Effector memory CD4-positive, alpha-beta T cell (primary cell): Measurements from ENCODE around the gene AICDA.
A peak's percentile ranks its signal among the peaks of the same experiment; 100 is the strongest.

Source experiments
- DNase-seq, 3 donors: peaks; one replicate each; pipeline ENCODE4 v3.0.0-alpha.2; 2020
- H3K27ac ChIP-seq: 2 replicates; pipeline ENCODE4 v1.7.0; 2013; ENCODE audit warnings: mild to moderate bottlenecking, low read length, moderate library complexity; ENCODE audit not compliant: insufficient read depth, poor library complexity, severe bottlenecking
- H3K27me3 ChIP-seq: replicated peaks from 2 replicates; pipeline ENCODE4 v1.7.0; 2013; ENCODE audit warnings: mild to moderate bottlenecking, low read length; ENCODE audit not compliant: insufficient read depth, control insufficient read depth, poor library complexity, severe bottlenecking
- H3K36me3 ChIP-seq: 2 replicates; pipeline ENCODE4 v1.7.0; 2013; ENCODE audit warnings: mild to moderate bottlenecking, low read length, moderate library complexity; ENCODE audit not compliant: control insufficient read depth, insufficient read depth
- H3K4me1 ChIP-seq: 2 replicates; pipeline ENCODE4 v1.7.0; 2013; ENCODE audit warnings: low read length, mild to moderate bottlenecking; ENCODE audit not compliant: control insufficient read depth, insufficient read depth, poor library complexity, severe bottlenecking
- H3K4me3 ChIP-seq: 2 replicates; pipeline ENCODE4 v1.7.0; 2013; ENCODE audit warnings: low read length, low read depth, mild to moderate bottlenecking; ENCODE audit not compliant: insufficient read depth, poor library complexity, severe bottlenecking
- H3K9me3 ChIP-seq: 2 replicates; pipeline ENCODE4 v1.7.0; 2013; ENCODE audit warnings: mild to moderate bottlenecking, low read length, moderate library complexity; ENCODE audit not compliant: control insufficient read depth
- total RNA-seq, 3 donors: gene quantifications; one replicate each; lab custom pipeline; 2026; lab: John Stamatoyannopoulos, UW

AICDA gene
- 0 reads per million in 3 donors for total RNA-seq

- H3K36me3 ChIP-seq = no peaks in the 10 kb centered on the region
- no peak within 1 kb of the TSS for H3K27ac ChIP-seq
- DNase-seq = no peak
Observed at GRCh38 chr12:8612629-8613028, at the start of gene AICDA. TSS of gene AICDA (minus strand) at chr12:8612859. CDS start at chr12:8612767, 92 bp downstream.

GRCh38 chr12:8661751-8662150 lies 49.1 kb upstream of the AICDA start:
- H3K4me1 ChIP-seq = no peaks in the 10 kb centered on the region
- no peaks in the 10 kb centered on the region for H3K9me3 ChIP-seq
- no peak overlapping the region for H3K27ac ChIP-seq
- H3K4me3 ChIP-seq = no peak overlapping the region
- H3K27me3 ChIP-seq = no peaks in the 10 kb centered on the region
- no peaks in the 10 kb centered on the region for H3K36me3 ChIP-seq
- no peak for DNase-seq

More at GRCh38 chr12:8612629-8613028, at the start of gene AICDA:
- no peaks in the 10 kb centered on the region for H3K9me3 ChIP-seq
- H3K4me1 ChIP-seq = no peaks in the 10 kb centered on the region
- H3K27me3 ChIP-seq = no peaks in the 10 kb centered on the region
- no peak within 1 kb of the TSS for H3K4me3 ChIP-seq

GRCh38 chr12:8661016-8661415 lies 48.4 kb upstream of the AICDA start:
- Histone ChIP-seq H3K4me1 (no peaks in the 10 kb centered on the region), H3K4me3 (no peak overlapping the region), H3K27ac (no peak overlapping the region), H3K9me3 (no peaks in the 10 kb centered on the region), H3K27me3 (no peaks in the 10 kb centered on the region), H3K36me3 (no peaks in the 10 kb centered on the region)
- DNase-seq = no peak

- no peaks in the 10 kb centered on the region for H3K4me1 ChIP-seq
- no peaks in the 10 kb centered on the region for H3K9me3 ChIP-seq
- no peak overlapping the region for H3K4me3 ChIP-seq
- DNase-seq = no peak
- no peak overlapping the region for H3K27ac ChIP-seq
- H3K36me3 ChIP-seq = no peaks in the 10 kb centered on the region
- H3K27me3 ChIP-seq = no peaks in the 10 kb centered on the region
Observed at GRCh38 chr12:8658346-8658745, 45.7 kb upstream of the AICDA start.

GRCh38 chr12:8655421-8655820 lies 42.8 kb upstream of the AICDA start:
- H3K27me3 ChIP-seq = no peaks in the 10 kb centered on the region
- H3K9me3 ChIP-seq = no peaks in the 10 kb centered on the region
- no peaks in the 10 kb centered on the region for H3K4me1 ChIP-seq
- DNase-seq = no peak
- no peak overlapping the region for H3K4me3 ChIP-seq
- no peak overlapping the region for H3K27ac ChIP-seq
- no peaks in the 10 kb centered on the region for H3K36me3 ChIP-seq

GRCh38 chr12:8648576-8649205 lies 36.0 kb upstream of the AICDA start:
- H3K4me1 ChIP-seq = peaks cover 17% of the 10 kb centered on the region
- no peak for DNase-seq
- H3K9me3 ChIP-seq = no peaks in the 10 kb centered on the region
- H3K27ac ChIP-seq = no peak overlapping the region
- no peak overlapping the region for H3K4me3 ChIP-seq
- no peaks in the 10 kb centered on the region for H3K27me3 ChIP-seq
- H3K36me3 ChIP-seq = no peaks in the 10 kb centered on the region

- no peaks in the 10 kb centered on the region for H3K36me3 ChIP-seq
- peaks cover 17% of the 10 kb centered on the region for H3K4me1 ChIP-seq
- H3K9me3 ChIP-seq = no peaks in the 10 kb centered on the region
- DNase-seq = no peak
- H3K27ac ChIP-seq = no peak overlapping the region
- no peak overlapping the region for H3K4me3 ChIP-seq
- no peaks in the 10 kb centered on the region for H3K27me3 ChIP-seq
Observed at GRCh38 chr12:8647968-8648367, 35.3 kb upstream of the AICDA start.

GRCh38 chr12:8644345-8645248 lies 31.9 kb upstream of the AICDA start:
- no peaks in the 10 kb centered on the region for H3K9me3 ChIP-seq
- DNase-seq = peak; percentile 15 to 21 (median 19)
- H3K4me3 ChIP-seq = peak overlapping the region; percentile 1
- no peaks in the 10 kb centered on the region for H3K27me3 ChIP-seq
- no peaks in the 10 kb centered on the region for H3K36me3 ChIP-seq
- H3K27ac ChIP-seq = peak overlapping the region; percentile 53
- peaks cover 17% of the 10 kb centered on the region for H3K4me1 ChIP-seq

GRCh38 chr12:8642775-8643174 lies 30.1 kb upstream of the AICDA start:
- Histone ChIP-seq H3K27me3 (no peaks in the 10 kb centered on the region), H3K4me1 (peaks cover 17% of the 10 kb centered on the region), H3K4me3 (no peak overlapping the region), H3K36me3 (no peaks in the 10 kb centered on the region), H3K27ac (no peak overlapping the region), H3K9me3 (no peaks in the 10 kb centered on the region)
- DNase-seq = no peak

- Histone ChIP-seq H3K4me3 (no peak overlapping the region), H3K9me3 (no peaks in the 10 kb centered on the region), H3K27ac (no peak overlapping the region), H3K27me3 (no peaks in the 10 kb centered on the region), H3K36me3 (no peaks in the 10 kb centered on the region), H3K4me1 (peaks cover 9% of the 10 kb centered on the region)
- no peak for DNase-seq
Observed at GRCh38 chr12:8639936-8640335, 27.3 kb upstream of the AICDA start.
